GM18526 (cell line): Measurements from ENCODE around the gene MTCH1.

Experiments
- POLR2A ChIP-seq: IDR thresholded peaks from 3 replicates; pipeline ENCODE4 v1.6.1; 2011; ENCODE audit not compliant: insufficient read length; ENCODE audit errors: extremely low read depth

Gene MTCH1

DNA sequence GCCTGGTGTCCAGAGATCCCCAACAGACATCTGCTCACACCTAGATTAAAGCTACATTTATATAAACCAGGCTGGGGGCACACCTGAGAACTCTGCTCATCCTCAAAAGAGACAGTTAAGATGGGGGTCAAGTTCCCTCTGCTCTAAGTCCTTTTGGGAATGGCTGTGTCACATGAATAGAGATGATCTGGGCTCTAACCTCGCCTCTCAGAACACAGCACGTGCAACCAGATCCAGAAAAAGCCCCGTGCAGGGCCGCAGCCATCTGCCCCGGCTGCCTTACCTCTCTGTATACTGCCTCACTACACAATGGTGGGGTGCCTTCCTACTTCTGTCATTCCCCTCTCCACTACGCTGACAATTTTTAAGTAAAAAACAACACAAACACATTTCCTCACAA is 5.9 kb downstream of the MTCH1 start:
- no peak for TF ChIP-seq POLR2A

DNA sequence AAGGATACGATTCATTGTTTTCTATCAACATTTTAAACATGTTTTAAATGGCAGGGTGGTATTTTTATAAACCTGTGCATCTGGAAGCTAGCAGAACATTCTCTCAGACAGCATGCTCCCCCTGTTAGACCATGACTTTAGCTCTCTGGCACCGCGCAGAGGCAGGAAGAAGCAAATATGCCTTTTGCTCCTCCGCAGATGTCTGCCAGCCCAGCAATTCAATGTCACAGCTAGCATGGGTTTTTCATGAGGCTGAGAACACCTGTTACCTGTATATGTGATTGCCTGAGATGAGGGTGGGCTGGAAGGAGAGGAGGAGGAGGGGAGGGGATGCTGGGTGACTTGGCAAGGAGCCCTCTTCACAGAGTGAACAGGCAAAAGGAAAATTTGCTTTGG is 6.7 kb downstream of the MTCH1 start:
- no peak for TF ChIP-seq POLR2A

DNA sequence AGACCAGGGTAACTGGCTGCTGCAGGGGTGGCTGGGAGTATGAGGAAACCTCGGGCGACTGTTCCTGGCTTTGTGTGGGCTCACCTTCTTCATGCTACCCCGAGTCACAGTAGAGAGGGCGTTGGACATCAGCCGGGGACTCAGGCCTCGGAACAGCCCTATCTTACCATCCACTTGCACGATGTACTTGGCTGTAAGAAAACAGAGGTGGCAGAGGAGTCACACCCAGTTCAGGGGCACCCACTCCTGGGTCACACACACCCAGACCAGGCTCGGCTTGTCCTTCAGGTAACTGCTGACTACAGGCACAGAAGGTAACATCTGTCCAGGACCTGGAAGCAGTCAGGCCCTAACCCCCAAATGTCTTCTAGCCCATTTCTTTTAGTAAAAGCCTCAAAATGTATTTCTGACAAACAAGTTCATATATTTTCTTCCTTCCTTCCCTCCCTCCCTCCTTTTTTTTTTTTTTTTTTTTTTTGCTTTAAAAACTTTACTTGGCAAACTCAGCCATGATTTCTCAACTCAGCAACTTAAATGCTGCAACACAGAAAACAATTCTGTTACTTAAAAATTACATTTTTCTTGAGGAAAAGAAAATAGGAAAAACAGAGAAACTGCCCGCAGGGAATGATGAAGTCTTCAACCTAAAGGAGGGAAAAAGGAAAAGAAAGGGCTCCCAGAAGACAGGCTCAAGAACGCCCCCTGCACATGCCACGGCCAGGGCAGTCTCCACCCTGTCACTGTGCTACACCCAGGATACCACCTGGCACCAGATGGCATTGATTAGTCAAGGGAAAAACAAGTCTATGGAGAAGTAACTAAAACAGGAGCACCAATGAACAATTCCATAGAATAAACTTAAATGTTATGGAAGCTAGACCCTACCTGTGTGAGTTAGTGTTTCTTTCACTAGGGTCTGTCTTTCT is 7.3 kb downstream of the MTCH1 start:
- no peak for TF ChIP-seq POLR2A

DNA sequence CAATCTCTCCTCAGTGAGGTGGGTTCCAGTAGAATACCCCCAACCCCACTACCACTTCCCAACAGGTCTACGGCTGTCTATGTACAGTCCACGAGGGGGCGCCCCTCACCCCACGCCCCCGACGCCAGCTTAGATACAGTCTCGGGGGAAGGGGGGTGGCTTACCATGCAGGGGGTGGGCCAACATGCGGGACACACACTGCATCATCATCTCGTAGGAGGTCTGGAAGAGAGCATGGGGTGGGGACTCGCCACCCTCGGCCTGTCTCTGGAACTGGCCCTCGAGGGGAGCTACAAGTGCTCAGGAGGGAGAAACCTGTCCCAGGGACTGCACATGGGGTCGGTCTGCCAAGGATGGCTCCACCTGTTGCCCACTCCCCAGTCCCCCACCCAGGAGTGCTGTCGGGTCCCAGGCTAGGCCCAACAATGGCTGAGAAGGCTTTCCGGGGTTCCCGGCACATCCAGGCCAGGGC is 8.5 kb downstream of the MTCH1 start:
- no peak for TF ChIP-seq POLR2A

DNA sequence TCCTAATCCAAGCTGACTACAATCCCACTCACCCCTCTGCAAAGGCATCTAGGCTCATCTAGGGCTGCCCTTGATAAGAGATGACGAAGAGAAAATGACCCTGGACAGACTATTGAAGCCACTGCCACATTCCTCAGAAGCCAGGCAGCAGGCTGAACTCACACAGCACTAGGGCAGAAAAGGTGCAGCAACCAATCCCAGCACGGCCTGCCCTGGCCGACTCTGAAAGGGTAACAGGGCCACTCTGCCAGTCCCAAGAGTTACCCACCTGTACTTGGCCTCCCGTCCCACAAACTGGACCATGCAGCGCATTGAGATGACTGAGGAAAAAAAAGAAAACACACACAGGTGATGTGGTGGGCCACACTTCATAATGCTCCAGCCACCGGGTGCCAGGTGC is 9.1 kb downstream of the MTCH1 start:
- TF ChIP-seq POLR2A: no peak

DNA sequence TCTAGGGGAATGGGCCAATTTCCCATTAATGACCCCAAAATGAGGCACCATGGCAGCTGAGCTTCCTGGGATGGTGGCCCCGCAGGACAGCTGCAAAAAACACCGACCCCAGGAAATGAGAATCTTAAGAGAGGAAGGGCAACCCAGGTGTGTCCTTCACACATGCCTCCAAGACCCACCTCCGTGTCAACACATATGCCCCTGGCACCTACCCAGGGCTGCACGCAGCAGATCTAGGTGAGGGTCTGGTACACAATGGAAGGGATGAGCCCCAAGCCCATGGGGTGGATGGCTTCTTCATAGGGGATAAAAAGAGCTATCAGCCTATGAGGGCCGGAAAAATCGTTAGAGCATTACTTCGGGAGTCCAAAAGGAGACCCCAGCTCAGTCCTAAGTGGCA is 9.5 kb downstream of the MTCH1 start:
- TF ChIP-seq POLR2A: no peak

DNA sequence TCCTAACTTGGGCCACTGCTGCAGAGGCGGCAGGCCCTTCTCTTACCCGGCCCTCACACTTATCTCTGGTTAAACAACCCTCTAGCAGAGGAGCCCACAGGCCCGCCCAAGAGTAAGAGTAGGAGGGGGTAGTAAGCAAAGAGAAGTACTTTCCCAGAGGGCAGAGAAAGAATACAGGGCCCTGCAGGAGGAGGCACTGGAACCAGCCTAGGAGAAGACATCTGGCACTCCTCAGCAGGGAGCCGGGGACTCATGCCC is 10.1 kb downstream of the MTCH1 start:
- no peak for TF ChIP-seq POLR2A

DNA sequence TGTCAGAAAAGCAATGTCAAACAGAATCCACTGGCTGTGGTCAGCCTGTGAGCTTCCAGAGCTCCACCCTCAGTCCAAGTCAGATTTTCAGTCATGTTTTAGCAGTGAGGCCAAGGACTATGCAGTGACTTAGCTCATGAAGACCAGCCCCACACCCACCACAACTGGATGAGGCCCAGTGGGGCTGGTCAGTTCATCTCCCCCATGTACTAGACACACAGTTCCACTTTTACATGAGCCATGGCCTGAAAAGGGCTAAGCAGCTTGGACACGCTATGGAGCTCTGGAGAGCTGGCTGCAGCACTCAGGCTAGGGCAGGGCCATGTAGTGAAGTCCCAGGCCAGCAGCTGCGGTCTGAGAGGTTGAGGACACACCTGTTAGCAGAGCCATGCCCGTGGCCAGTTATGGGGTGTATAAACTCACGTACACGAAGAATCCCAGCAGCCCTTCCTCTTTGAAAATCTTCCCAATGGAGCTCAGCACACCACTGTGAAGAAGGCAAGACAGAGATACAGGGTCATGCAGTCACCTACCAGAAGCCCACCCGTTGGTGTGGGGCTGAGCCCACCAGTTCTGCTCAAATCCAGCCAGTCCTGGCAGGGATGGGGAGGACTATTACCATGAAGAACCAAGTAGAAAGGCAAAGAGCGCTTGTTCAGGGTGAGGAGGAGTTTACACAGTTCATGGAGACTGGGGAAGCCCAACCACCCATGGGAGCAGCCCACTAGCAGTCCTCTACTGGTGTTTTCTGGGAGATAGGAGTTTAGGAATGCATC is 10.6 kb downstream of the MTCH1 start:
- no peak for TF ChIP-seq POLR2A

DNA sequence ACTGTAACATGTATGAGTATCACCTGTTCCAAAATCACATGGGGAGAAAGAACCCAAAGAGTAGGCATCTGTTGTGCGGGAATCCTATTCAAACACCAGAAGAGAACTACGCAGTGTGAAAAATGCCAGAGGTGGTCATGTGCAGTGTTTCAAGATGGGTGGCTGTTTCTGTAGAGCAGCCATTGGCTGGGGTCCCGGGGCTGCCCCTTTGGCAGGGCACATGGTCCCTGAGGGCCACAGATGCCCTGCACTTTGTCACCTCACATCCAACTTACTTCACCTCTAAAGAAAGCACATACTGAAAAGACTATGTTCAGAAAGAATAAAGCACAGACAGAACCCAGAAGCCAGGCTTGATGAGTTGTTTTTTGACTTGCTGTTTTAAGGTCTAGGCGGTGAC is 12.3 kb downstream of the MTCH1 start:
- no peak for TF ChIP-seq POLR2A

DNA sequence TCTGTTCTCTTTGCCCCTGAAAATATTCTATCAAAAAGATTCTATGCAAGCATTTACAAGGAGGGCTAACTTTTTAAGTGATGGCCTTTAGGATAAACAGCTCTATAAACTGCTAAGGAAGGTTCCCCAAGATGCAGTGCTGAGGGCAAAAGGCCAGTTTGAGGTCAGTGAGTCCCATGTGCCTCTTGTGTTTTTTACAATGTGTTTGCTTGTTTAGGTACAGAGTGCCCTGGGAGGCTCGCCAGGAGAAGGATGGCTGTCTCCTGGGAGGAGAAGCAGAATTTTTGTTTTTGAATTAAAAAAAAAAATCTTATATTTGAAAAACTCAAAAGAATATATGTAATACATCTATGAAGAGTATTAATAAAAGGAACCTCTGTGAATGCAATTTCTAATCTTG is 12.8 kb downstream of the MTCH1 start:
- no peak for TF ChIP-seq POLR2A

DNA sequence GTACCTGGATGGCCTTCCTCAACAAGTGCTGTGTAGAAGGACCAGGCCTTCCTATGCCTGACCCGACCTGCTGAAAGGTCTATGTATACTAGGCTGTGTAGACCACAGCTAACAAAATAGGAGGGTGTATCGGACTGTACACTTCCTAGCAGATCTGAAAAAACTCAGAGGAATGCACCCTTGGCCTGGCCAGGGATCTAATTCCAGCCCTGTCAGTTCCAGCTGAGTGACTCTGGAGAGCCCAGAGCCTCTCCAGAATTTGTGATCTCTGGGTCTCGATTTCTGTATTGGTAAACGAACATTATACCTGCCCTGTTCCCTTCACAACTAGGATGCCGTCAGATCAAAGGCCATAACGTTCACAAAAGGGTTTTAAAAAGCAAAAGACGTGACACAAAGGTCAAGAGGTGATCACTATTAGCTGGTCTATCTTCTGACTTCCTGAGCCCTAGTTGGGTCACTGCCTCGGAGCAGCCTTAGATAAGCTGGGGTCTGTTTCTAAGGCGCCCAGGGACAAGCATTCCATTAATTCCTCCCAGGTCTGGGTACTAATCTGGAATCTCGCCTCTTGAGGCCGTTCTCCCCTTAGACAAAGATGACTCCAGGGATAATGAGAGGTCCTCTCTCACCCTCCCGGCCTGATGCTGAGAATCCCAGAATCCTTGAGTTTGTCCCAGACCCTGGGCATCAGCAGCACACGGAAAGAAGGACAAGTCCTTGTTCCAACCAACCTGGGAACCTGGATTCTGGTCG is 13.9 kb downstream of the MTCH1 start:
- no peak for TF ChIP-seq POLR2A

DNA sequence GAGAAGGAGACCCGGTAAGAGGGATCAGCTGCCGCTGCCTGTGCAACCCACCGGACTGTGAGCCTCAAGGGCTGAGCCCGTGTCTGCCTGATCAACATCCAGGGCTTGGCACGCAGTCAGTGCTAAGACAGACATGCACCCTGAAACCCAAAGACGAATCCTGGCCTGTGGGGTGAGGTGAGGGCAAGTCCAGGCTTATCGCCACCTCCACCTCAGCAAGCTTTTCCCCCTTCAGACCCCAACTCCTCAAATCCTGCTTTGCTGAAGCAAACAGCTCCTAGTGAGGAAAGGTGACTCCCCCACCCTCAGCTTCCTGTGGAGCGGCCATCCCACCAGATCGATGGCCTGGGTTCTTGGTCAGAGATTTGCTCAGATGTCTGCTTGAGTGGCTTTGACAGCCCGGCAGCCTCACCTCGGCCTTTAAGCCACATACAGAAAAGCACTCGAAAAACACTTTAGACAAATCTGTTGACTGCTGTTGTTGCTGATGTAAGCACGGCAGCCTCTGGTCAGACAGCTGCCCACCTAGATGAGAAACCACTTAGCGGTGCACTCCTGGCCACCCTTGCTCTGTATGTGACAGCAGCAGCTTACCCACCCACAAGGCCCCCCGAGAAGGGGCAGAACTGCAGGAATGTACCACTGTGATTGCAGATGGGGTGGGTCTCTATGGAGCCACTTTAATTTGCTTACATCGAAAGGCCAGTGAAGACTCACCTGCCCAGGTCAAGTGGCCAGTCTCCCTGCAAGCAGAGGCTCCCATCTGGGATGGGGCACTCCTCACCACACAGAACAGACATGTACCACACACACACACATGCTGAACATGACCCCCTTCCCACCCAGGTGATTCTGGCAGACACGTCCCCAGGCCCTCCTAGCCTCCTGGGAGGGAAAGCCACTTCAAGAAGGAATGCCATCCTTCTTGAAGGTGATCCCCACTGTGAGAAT is 14.8 kb downstream of the MTCH1 start:
- no peak for TF ChIP-seq POLR2A

DNA sequence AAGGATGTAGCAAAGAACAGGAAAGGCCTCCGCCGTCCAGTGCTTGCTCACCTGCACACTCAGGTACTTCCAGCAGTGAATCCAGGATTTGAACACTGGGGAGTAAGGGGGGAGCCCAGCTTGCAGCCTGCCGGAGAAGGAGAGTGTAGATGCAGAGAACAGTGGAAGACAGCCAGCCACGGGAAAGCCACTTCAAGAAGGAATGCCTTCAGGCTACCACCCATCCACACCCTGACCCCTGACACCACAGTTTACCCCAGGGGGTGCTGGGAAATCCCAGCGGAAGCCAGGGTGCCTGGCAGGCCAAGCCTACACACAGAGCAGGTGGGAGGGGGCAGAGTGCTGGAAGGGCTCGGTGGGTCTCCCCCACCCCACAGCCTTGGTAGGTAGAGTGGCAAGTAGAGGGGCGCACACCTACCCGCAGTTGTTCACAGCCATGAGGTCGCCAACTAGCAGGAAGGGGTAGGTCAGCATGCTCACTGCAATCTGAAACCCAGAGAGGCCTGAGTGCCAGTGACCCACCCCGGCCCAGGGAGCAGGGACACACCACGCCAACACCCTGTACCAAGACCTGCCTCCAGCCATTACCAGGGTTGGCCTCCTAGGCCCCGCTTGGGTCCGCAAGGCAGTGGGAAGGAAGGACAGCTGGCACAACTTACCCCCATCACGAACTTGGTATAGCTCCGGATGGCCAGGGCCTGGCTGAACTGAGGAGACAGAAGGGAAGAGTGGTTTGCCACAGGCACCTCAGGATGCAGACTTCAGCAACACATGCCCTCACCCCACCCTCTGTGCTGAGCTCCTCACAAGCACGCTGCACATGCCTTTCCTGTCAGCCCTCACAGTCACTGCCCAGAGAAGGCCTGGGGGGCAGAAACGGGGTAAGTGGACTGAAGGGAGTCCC is 15.8 kb downstream of the MTCH1 start:
- no peak for TF ChIP-seq POLR2A

DNA sequence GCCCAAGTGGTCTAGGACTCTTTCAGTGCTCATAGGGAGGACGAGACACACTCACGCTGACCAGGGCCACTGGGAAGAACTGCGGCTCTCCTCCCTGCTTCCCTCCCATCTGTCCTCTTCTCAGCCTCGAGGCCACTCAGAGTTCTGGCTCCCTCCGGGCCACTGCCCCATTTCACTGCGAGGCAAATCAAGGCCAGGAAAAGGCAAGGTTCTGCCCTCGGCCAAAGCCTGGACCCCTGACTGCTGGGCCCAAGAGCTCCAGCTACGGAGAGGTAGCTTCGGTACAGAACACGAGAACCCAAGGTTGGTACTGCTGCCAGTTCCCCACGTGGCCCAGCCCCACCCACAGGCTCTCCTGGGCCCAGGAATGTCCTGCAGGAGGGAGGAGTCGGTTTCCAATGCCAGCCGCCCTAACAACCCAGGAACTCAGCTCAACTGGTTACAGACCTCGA is 16.7 kb downstream of the MTCH1 start:
- no peak for TF ChIP-seq POLR2A
